ENCODE data around the gene CADM2. TPM values are rescaled to one million over a fixed set of nuclear protein-coding genes. Genes with fewer than 3 reads are reported as not detected.

The CADM2 gene
- total RNA-seq, 4 donors from 2014 or later, result 0.13 to 2.1 (median 0.58) TPM

DNA sequence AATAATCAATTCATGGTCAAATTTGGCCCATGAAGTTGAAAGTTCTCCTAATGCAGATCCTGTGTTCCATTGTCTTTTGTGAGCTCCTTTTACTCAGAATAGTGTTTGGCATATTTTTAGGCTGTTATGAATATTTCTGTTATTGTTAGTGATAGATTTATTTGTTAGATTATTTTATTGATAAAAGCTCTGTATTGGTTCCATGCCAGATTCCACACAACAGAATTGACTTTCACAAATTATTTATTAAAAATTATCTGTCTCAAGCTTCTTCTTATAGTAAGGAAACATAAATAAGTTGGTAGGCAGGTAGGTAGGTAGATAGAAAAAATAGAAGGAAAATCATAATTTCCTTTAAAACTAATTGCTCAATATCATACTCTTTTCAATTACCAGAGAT lies 557.4 kb downstream of the CADM2 start:
- no peak overlapping the region for H3K4me3 ChIP-seq (ENCODE audit: low read depth, poor library complexity, severe bottlenecking)
- no peak for DNase-seq (ENCODE audit: low spot score in 2 of 2)
- intact Hi-C loops (cut with DNase I; ENCODE audit: low total_unique reads), result no loop called here
- TF ChIP-seq POLR2A (IDR thresholded peaks at IDR 0.05), result no peak
- TF ChIP-seq, protein P1, sequence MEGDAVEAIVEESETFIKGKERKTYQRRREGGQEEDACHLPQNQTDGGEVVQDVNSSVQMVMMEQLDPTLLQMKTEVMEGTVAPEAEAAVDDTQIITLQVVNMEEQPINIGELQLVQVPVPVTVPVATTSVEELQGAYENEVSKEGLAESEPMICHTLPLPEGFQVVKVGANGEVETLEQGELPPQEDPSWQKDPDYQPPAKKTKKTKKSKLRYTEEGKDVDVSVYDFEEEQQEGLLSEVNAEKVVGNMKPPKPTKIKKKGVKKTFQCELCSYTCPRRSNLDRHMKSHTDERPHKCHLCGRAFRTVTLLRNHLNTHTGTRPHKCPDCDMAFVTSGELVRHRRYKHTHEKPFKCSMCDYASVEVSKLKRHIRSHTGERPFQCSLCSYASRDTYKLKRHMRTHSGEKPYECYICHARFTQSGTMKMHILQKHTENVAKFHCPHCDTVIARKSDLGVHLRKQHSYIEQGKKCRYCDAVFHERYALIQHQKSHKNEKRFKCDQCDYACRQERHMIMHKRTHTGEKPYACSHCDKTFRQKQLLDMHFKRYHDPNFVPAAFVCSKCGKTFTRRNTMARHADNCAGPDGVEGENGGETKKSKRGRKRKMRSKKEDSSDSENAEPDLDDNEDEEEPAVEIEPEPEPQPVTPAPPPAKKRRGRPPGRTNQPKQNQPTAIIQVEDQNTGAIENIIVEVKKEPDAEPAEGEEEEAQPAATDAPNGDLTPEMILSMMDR (IDR thresholded peaks at IDR 0.05), result no peak

DNA sequence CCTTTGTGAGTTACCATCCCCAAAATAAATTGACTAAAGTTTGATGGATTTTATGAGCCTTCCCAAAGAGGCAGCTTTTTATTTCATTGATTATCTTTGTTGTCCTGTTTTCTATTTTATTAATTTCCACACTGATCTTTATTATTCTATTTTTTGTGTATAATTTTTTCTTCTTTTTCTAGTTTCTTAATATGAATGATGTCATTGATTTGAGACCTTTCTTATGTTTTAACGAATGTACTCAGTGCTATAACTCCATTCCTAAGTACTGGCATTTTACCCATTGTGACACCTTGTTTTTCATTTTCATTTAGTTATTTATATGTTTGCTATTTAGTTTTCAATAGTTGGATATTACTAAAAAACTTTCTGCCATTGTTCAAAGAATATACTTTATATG lies 565.3 kb downstream of the CADM2 start:
- H3K4me3 ChIP-seq (ENCODE audit: low read depth, poor library complexity, severe bottlenecking), result no peak overlapping the region
- TF ChIP-seq, protein P1 (IDR thresholded peaks at IDR 0.05), result no peak
- no peak for TF ChIP-seq POLR2A (IDR thresholded peaks at IDR 0.05)
- no peak for DNase-seq (ENCODE audit: low spot score in 2 of 2)
- WGBS, 2 donors, result 81 to 84% methylated on average over 1 of the region's 1 CpG
- intact Hi-C loops (cut with DNase I; ENCODE audit: low total_unique reads), result no loop called here

DNA sequence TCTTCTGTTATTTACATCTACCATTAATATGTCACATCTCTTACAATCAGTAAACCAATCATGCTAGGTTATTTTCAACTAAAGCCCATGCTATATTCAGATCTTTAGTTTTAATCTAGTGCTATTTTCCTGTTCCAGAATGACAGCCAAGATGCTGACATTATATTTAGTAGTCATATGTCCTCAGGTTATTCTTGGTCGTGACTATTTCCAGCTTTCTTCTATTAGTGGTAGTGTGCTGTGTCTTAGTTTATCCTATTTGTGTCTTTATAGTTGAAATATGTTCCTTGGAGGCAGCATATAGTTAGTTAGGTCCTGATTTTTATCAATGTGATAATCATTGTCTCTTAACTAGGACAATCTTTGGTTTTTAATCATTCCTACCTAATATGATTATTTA lies 566.5 kb downstream of the CADM2 start:
- WGBS, 2 donors, result 14 to 42% methylated on average over 1 of the region's 1 CpG
- TF ChIP-seq POLR2A (IDR thresholded peaks at IDR 0.05), result no peak
- TF ChIP-seq, protein P1 (IDR thresholded peaks at IDR 0.05), result no peak
- DNase-seq (ENCODE audit: low spot score in 2 of 2), result no peak
- H3K4me3 ChIP-seq (ENCODE audit: low read depth, poor library complexity, severe bottlenecking), result no peak overlapping the region
- intact Hi-C loops (cut with DNase I; ENCODE audit: low total_unique reads), result no loop called here

DNA sequence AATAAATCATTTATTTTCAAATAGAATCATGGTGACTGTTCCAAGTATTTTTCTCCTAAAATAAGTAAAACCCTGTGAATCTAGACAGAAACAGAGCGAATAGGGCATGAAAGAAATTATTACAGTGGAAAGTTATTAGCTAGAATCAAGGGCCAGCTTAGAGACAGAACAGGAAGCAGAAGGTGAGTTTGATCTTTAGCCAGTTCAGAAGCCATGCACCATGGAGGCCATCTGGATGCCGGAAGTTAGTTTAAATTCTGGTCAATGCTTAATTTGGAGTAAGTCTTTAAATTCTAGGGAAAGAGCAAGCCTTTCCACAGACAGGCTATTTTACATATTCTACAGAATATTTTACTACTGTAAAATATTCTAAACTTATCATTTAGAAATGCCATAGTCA lies 574.8 kb downstream of the CADM2 start:
- intact Hi-C loops (cut with DNase I; ENCODE audit: low total_unique reads), result no loop called here
- DNase-seq (ENCODE audit: low spot score in 2 of 2), result no peak
- TF ChIP-seq POLR2A (IDR thresholded peaks at IDR 0.05), result no peak
- TF ChIP-seq, protein P1 (IDR thresholded peaks at IDR 0.05), result no peak

DNA sequence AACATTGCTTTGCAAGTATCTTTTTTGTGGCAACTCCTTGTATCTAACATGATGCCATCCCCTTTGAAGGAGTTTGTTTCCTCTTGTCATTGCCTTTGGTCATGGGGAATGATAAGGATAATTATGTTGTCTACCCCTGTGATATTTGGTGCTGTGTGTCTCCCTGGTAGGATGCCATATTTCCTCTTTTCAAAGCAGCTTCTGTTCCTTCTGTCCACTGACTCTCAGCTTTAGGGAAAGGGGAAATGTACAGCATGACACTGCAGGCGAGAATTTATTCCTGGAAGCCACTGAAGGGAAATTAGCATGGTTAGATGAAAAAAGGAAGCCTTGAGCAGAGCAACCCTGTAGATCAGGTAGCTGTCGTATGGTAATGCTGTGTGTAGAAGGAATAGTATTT lies 576.7 kb downstream of the CADM2 start:
- TF ChIP-seq, protein P1 (IDR thresholded peaks at IDR 0.05), result no peak
- TF ChIP-seq POLR2A (IDR thresholded peaks at IDR 0.05), result no peak
- no peak for DNase-seq (ENCODE audit: low spot score in 2 of 2)
- WGBS, 2 donors, result 53 to 57% methylated on average over 2 of the region's 2 CpGs
- intact Hi-C loops (cut with DNase I; ENCODE audit: low total_unique reads), result no loop called here
- no peak overlapping the region for H3K4me3 ChIP-seq (ENCODE audit: low read depth, poor library complexity, severe bottlenecking)

More for the DNA sequence above, 574.8 kb downstream of the CADM2 start:
- WGBS, 2 donors, result 82 to 88% methylated on average over 2 of the region's 2 CpGs
- no peak overlapping the region for H3K4me3 ChIP-seq (ENCODE audit: low read depth, poor library complexity, severe bottlenecking)

DNA sequence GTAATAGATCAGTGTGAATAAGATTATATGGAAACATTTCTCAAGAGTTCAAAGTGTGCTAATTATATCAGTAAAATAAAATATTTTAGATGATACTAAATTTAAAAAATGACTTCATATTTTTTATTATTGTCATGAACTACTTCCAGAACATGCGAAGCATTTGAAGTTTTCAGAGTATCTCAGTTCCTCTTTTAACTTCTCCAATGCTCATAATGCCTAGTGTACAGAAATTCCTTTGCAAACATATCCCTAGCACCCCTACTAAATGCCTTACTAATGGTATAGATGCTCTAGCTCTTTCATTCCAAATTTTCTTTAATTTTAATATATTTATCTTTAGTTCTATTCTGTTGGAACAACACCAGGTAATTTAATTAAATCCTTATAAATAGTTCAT lies 580.4 kb downstream of the CADM2 start:
- H3K4me3 ChIP-seq (ENCODE audit: low read depth, poor library complexity, severe bottlenecking), result no peak overlapping the region
- intact Hi-C loops (cut with DNase I; ENCODE audit: low total_unique reads), result no loop called here
- 28 to 38% methylated on average over 1 of the region's 1 CpG for WGBS, 2 donors
- TF ChIP-seq POLR2A (IDR thresholded peaks at IDR 0.05), result no peak
- TF ChIP-seq, protein P1 (IDR thresholded peaks at IDR 0.05), result no peak
- no peak for DNase-seq (ENCODE audit: low spot score in 2 of 2)
